Measurements from ENCODE around the gene KNTC1.

GRCh38 chr12:122537021-122537420 is 10.0 kb downstream of the KNTC1 start:
- TF ChIP-seq, protein P1, sequence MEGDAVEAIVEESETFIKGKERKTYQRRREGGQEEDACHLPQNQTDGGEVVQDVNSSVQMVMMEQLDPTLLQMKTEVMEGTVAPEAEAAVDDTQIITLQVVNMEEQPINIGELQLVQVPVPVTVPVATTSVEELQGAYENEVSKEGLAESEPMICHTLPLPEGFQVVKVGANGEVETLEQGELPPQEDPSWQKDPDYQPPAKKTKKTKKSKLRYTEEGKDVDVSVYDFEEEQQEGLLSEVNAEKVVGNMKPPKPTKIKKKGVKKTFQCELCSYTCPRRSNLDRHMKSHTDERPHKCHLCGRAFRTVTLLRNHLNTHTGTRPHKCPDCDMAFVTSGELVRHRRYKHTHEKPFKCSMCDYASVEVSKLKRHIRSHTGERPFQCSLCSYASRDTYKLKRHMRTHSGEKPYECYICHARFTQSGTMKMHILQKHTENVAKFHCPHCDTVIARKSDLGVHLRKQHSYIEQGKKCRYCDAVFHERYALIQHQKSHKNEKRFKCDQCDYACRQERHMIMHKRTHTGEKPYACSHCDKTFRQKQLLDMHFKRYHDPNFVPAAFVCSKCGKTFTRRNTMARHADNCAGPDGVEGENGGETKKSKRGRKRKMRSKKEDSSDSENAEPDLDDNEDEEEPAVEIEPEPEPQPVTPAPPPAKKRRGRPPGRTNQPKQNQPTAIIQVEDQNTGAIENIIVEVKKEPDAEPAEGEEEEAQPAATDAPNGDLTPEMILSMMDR (optimal IDR thresholded peaks at IDR 0.05 in 1 of 3, IDR thresholded peaks at IDR 0.05 in 1 of 3, conservative IDR thresholded peaks at IDR 0.05 in 1 of 3; ENCODE audit: extremely low read depth in 1 of 3, insufficient read depth in 2 of 3, low read length in 3 of 3): no peak
- no peak for TF ChIP-seq EZH2 (IDR thresholded peaks at IDR 0.05; ENCODE audit: low read length)

Data from keratinocyte (primary cell).